Caki2 (cell line): ENCODE measurements around the gene DHX35. TPM values are rescaled to one million over a fixed set of nuclear protein-coding genes. Genes with fewer than 3 reads are reported as not detected.
A peak's percentile ranks its signal among the peaks of the same experiment; 100 is the strongest.

Source experiments
- DNase-seq: peaks from one replicate; pipeline ENCODE4 v3.0.0-alpha.2; 2015; ENCODE audit warnings: low read depth
- in situ Hi-C: cut with HindIII; loops from 2 replicates; pipeline ENCODE4 v1.10.0; 2016; ENCODE audit warnings: low sequenced_read_pairs, low pct_unique_long_range_greater_than_20kb, mixed read lengths
- total RNA-seq: library from RNA; depleted of rRNA; stranded (reverse); fragments of >200 nt; shearing (Covaris generic); gene quantifications from 2 replicates; pipeline ENCODE4 v1.2.3, GENCODE V29; 2014; ENCODE audit warnings: low replicate concordance

Gene DHX35
- total RNA-seq, 1 experiment from 2014 or later, result 14.9 TPM

DNA sequence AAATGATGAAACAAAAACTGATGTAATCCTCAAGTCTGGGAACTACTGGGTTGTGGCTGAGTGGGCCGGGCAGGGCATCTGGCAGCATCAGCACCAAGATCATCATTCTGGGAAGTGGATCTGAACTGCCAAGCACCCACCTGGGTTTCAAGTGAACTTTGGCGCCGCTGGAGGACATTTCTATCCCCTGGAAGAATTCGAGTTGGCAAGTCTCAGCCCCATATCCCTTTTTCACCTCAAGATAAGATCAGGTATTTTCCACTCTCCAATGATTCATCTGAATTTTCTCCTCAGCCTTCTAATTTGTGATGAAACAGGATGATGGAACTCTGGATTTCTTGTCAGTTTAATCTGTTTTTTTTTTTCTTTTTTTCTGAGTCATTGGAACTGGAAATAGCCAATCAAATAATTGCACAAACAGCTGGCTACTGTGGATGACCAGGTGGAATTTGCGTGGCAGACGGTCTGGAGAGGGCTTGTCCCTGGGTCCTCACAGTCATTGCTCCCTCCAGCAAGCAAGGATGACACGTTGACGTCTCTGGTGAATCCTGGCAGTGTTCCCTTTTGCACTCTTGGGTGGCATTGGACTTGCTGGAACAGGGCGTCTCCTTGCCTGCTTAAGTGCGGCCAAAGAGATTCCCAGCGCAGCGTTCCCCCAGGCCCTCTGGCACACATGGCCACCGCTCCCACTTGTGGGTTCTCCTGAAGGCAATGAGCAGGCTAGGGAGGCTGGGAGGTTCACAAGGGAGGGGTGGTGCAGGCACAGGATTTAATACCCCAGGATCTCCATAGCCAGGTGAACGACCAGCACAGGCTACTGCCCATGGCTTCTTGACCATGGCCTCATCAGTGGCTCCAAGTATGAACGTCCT, 80.4 kb downstream of the DHX35 start:
- DNase-seq, result peak; percentile 39
- in situ Hi-C loops, result no loop called here

DNA sequence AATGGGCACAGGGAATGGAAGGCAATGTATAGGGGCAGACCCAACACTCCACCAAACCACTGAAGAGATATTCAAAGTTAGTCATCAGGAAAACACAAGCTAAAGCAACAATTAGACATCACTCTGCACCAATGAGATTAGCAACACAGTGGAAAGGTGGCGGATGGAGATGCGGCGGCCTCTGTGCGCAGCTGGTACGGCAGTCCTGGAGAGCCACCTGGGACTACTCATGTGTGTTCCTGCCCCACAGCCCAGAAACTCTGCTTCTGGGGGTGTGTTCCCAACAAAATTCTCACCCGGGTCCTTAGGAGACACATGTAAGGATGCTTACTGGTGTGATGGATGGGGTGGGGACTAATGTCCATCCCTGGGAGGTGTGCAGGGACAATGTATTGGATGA, 82.4 kb downstream of the DHX35 start:
- DNase-seq, result no peak
- in situ Hi-C loops, result no loop called here

DNA sequence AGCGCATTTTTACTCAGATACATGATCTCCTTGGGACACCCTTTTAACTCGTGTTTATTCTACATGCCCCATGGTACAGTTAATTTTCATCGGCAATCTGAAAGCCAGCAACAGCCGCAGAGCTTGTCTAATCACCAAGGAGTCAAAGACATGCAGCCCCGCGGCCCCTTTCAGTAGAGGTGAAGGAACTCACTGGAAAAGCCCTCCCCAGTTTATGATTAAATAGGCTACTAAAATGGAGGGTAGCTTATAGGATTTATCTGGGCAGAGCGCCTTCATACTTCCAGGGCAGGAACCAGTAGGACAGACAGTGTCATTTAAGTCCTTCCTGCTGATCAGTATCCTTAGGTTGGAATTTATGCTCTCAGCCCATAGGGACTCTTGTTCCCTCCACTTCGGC, 83.5 kb downstream of the DHX35 start:
- DNase-seq, result no peak
- in situ Hi-C loops, result no loop called here

DNA sequence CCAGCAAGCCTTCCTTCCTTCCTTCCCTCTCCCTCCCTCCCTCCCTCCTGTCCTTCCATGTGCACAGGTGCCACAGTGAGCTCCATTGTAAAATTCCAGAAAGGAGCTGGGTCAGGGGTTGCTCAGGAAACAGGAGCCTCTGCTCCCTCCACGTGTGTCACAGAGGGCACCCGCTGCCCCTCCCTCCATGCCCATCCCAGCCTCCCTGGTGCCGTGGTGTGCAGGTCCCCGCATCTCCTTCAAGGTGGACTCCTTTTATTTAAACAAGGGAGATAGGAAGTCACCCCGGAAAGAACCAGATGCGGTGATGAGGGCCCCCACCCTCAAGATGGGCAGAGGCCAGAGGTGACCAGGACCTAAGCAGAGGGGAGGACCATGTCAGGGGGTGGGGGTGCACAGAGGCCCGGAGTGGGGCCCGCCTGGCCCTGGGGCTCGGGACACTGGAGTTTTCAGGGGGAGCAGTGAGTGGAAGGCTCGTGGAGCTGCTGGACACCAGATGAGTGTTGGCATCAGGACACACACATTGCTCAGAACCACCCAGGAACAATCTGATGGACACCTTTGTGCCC, 85.4 kb downstream of the DHX35 start:
- in situ Hi-C loops, result no loop called here
- DNase-seq, result no peak

DNA sequence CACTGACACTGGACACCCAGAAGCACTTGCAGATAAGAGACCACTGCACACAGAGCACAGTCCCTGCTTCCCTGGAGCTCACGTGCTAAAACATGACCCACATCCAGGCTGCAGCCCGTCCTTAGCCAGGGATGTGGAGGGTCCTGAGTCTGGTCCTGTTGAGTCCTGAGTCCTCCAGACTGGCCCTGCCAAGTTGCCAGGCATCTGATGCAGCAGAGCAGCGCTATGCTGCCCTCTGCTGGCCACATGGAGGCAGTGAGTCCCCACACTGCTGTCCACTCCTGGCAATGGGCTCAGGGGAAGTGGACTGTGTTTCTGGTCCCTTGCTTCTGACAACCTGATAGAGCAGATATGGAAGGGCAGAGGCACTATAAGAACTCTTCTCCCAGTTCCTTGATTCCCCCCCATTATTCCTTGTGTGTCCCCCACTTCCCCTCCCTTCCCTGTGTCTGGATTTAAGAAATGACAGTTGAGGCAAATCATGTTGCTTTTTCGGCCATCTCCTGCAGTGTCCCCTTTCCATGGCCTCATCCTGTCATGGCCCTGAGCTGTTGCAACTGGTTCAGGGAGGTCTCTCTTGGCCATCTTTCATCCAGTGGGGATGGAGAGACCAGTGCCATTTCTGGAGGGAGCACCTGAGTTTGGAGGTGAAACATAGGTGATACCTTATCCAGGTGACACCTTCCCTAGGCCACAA, 86.0 kb downstream of the DHX35 start:
- in situ Hi-C loops, result no loop called here

DNA sequence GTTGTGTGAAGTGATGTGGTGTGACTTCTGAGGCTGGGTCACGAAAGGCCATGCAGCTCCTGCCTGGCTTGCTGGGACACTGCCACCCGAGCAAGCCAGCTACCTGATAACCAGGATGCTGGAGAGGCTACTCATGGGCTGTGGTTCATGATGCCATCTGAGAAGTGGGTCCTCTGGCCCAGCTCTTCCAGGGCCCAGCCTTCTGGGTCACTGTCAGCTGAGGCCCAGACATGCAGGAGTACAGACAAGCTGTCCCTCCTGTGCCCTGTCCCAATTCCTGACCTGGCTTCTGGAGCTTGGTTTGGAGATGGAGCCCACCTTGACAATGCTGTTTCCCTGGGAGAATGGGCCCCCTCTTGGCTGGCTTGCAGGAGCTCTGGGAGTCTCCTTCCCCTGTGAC, 87.0 kb downstream of the DHX35 start:
- DNase-seq, result no peak
- in situ Hi-C loops, result no loop called here

More for the DNA sequence above, 86.0 kb downstream of the DHX35 start:
- peak; percentile 62 for DNase-seq

DNA sequence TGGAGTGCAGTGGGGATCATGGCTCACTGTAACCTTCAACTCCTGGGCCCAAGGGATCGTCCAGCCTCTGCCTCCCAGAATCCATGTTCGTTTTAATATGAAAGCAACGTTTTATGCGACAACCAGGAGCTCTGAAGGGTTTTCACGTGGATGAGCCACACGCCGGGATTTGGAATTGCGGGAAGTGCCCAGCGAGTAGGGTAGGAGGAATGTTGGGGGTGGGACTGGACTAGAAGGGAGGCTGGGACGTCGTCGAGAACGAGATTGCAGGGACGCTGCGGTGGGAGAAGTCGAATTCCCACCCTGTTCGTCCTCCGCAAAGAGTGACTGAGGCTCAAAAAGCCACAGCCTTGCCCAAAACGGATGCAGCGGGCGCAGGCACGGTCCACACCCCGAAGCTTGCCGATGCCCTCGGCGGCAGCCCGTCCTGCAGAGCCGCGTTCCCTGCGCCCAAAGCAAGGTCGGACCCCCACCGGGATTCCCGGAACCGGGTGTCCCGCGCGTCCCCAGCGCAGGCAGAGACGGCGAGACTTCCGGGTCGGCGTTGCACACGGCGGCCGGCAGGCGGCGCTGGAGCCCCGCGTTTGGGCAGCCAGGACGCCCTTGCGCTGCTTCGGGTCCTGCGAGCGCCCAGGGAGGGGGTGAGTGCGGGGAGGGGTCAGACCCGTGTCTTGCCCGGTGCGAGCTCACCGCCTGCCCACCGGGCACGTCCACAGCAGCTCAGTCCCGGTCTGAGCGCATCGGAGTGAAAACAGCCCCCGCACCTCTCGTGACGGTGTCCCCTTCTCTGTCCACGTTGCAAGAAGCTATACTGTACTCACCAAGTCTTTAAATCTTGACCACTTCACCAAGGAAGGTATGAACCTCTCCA, 87.8 kb downstream of the DHX35 start:
- in situ Hi-C loops, result no loop called here

DNA sequence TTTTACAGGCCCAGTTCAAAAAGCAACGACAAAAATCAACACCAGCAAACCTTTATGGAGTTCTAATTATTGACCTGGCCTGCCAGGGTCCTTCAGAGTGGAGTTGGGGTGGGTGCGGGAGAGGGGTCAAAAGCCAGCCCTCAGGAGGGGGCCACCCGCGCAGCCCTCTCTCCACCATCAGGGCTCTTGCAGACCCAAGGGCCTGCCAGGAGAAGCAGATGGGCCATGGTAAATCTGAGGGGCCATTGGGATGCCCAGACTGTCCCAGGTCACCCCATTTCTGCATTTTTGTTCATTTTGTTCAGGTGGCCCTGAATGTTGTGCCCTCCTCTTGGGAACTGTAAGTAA, 88.4 kb downstream of the DHX35 start:
- in situ Hi-C loops, result no loop called here
- DNase-seq, result no peak

More for the DNA sequence above, 87.8 kb downstream of the DHX35 start:
- DNase-seq, result peak; percentile 77

DNA sequence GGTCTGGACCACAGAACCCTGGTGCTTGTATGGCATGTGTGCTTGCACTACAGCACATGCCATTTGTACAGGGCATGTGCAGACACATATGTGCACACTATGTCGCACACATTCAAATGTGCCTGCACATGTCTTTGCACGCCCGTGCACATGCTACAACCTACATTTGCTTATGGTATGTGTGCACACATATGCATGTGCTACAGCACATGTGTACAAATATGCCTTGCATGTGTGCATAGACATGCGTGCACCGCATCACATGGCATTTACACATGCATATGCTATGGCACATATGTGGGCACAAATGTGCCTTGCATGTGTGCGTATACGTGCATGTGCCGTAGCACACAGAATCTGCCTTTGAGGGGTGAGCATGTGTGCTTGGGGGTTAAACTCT, 90.5 kb downstream of the DHX35 start:
- no peak for DNase-seq
- in situ Hi-C loops, result no loop called here

DNA sequence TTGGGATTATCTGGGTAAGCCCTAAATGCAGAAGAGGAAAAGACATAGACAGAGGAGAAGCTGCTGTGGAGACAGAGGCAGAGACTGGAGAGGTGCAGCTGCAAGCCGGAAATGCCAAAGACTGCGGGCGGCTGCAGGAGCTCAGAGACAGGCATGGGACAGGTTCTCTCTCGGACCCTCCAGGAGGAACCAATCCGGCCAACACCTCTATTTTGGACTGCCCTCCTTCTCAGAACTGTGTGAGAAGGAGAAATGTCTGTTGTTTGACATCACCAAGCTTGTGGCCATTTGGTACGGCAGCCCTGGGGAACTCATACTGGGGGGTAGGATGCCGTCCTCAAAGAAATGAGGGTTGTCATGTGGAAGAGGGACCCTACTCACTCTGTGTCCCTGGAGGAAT, 95.0 kb downstream of the DHX35 start:
- in situ Hi-C loops, result no loop called here
- DNase-seq, result no peak

DNA sequence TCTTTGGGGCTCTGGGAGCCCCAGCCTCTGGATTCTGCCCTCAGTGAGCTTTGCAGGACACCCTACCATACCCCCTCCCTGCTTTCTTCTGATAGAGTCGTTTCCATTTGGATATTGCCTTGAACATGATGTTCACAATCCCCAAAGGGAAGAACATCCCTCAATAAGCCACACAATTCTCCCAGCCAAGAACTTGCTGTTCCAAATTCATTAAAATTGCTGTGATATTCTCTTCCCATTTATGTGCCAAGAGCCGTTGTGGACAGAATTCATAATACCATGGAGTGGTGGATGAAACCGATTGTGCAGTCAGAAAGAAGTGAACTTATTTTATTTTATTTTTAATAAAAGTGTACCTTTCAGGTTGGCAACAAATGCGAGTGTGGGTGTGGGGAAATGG, 95.8 kb downstream of the DHX35 start:
- DNase-seq, result no peak
- in situ Hi-C loops, result no loop called here

DNA sequence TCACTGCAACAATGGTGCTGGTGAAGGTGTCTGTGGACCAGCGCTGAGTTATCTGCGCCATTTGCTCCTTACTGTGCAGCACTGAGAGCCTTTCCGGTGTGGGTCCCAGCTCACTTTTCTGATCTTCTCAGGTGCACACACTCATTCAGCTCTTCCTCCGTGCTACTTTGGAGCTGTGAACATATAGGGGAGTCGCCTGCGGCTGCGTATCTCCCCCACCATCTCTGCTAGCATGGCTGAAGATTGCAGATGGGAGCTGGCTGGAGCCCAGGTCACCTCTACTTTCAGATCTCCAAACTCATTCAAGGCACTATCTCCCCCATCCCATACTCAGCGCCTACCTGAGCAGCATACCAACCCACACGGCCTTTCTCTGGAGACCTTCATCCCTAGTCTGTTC, 96.9 kb downstream of the DHX35 start:
- no peak for DNase-seq
- in situ Hi-C loops, result no loop called here

DNA sequence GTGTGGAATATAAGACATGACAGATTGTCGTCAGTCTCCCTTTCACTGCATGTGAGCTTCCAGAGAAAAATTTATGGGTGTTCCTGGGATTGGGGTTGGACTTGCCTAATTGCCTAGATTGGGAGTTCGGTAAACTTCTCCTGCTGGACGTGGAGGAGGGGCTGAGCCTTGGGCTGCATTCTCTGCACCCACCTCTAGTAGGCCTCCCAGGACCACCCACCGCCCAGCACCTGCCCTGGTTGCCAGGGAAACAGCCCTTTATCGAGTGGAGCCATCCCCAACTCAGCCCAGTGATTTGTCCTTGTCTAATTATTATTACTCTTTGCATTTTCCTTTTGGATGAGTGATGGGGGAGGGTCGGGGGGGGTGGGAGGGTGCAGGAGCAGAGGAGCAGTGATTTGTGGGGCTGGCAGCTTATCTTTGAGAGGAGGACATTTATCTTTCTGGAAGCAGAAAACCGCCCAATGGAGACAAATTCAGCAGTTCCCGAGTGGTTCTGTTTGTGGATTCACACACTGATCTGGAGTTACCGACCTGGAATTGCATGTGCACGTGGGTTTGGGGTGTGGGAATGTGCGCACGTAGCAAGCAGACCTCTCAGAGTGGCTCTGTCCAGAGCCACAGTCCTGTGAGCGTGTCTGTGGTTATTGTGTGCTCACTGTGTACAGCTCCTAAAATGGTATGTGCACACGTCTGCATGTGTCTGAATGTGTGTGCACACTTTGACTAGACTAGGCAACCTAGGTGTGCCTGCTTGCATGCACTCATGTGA, 104.5 kb downstream of the DHX35 start:
- in situ Hi-C loops, result no loop called here
- DNase-seq, result no peak

DNA sequence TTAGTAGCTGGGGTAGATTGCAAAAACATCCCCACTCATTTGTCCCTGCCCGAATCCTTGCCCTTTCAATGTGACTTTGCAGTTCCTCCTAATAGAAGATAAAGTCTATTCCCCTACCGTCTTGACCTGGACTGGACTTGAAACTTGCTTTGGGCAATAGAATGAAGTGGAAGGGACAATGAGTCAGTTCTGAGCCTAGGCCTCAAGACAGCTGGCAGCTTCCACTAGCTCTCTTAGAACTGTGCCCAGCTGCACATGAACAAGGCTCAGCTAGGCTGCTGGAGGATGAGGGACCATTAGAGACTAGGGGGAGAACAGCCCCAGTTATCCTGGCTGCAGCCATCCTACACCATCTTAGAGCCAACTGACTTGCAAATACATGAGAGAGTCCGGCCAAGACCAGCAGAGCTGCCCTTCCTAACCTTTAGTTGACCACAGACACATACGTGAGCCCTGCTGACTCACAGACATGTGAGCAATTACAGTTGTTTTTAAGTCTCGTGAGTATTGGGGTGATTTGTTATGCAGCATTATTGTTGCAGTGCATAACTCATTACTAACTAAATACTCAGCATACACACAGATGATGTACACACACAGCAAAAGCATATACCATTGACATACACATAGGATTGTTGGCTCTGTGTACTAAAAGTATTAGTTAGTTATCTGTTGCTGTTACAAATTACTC, 105.5 kb downstream of the DHX35 start:
- DNase-seq, result no peak
- in situ Hi-C loops, result no loop called here

DNA sequence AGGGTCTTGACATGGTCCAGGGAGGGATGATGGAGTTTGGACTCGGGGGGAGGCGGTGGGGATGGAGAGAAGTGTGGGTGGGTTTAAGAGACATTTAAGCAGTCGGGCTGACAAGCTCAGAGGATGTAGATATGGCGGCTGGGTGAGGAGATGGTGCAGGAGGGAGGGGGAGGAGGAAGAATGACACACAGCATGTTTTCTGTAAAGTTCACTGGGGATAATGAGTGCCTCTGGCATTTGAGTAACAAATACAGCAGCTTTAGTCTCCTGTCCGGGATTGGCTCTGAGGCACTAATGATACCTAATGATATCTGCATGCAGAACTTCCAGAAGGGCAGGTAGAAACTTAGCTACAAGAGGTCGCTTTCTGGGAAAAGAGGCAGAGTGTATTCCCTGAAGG, 107.8 kb downstream of the DHX35 start:
- in situ Hi-C loops, result no loop called here
- DNase-seq, result no peak

DNA sequence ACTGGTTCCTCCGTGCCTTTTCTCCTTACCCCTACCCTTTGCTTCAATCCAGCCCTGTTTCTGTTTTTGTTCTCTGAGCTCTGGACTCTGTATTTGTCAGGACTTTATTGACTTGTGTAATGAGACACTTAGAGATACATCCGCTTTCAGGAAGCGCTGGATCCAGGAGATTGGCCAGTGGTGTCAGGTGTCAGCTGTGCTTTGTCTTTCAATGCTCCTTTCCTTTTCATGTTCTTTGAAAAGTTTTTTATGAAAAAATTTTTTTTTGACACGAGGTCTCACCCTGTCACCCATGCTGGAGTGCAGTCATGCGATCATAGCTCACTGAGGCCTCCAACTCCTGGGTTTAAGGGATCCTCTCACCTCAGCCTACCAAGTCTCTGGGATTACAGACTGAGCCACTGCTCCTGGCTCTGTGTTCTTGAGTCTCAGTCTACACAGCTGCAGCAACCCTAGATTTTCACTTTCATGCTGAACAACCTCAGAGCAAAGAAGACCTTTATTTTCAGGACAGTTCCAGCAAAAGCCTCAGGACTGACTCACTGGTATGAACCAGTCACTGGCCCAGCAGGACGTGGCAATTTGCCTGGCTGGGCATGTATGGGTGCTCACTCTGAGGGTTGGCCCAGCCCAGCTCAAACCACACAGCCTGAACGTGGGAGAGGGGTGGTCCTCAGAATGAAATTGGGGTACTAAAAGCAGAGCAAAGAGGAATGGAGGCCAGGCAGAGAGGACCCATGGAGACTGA, 108.5 kb downstream of the DHX35 start:
- DNase-seq, result no peak
- in situ Hi-C loops, result no loop called here

DNA sequence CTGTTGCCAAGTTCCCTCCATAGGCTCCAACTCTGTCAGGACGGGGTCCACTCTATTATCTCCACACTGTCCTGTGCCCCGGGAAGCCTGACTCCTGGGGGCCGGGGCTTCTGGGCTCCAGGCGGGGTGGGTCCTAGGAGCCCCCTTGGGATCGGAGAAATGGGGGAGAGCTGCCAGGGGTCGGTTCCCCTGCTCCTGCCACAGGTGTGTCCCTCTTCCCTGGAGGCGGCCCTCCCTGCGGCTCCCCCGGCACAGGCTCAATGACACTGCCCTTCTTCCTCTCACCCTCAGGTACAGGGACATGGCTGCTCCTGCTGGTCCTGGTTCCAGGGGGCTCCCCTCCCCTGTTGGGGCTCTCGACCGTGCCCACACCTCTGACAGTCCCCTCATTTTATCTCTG, 110.0 kb downstream of the DHX35 start:
- in situ Hi-C loops, result no loop called here
- DNase-seq, result no peak
